Transverse colon (tissue), 4 donors: Measurements from ENCODE around the gene DHRSX.

Experiments
- CTCF ChIP-seq, 5 experiments: fragments of 200-600 bp in 3 of 5; fragments of 450-650 bp in 2 of 5; sonication (generic) in 3 of 5; IDR thresholded peaks; 1 replicate in 2 of 5; 2 replicates in 3 of 5; pipeline ENCODE4 v1.5.1; 2016 to 2017; ENCODE audit warnings: antibody characterized with exemption in 5 of 5, inconsistent platforms in 3 of 5, mild to moderate bottlenecking in 2 of 5, moderate library complexity in 1 of 5
- EP300 ChIP-seq: sonication (generic); formaldehyde crosslinking; IDR thresholded peaks from one replicate; pipeline ENCODE4 v1.6.1; 2017; ENCODE audit warnings: antibody characterized with exemption, low read depth
- POLR2AphosphoS5 ChIP-seq, 3 donors: sonication (generic); formaldehyde crosslinking; IDR thresholded peaks; one replicate each; pipeline ENCODE4 v1.6.1; 2016; ENCODE audit warnings: antibody characterized with exemption in 3 of 3

- no peak for TF ChIP-seq CTCF (IDR thresholded peaks at IDR 0.05)
- TF ChIP-seq POLR2AphosphoS5 (IDR thresholded peaks at IDR 0.05) = no peak
- TF ChIP-seq EP300 = no peak
Observed at GRCh38 chrX:2320580-2321327, 180.0 kb downstream of the DHRSX start.
